Mesothelial cell of epicardium (in vitro differentiated cells): ENCODE results near the gene WHRN. TPM values are rescaled to one million over a fixed set of nuclear protein-coding genes. Genes with fewer than 3 reads are reported as not detected.

Source experiments
- DNase-seq, 2 experiments: peaks; one replicate each; pipeline ENCODE4 v3.0.0; 2021; ENCODE audit warnings: low spot score in 2 of 2; ENCODE audit not compliant: unreplicated experiment in 2 of 2
- H3K27ac Mint-ChIP-seq: 2 replicates; pipeline ENCODE4 v1.8.0; 2021; ENCODE audit warnings: mixed read lengths
- H3K27me3 Mint-ChIP-seq: 2 replicates; pipeline ENCODE4 v1.8.0; 2021; ENCODE audit warnings: low read depth, mixed read lengths
- H3K36me3 Mint-ChIP-seq: 2 replicates; pipeline ENCODE4 v1.8.0; 2021; ENCODE audit warnings: mixed read lengths
- H3K4me1 Mint-ChIP-seq: 2 replicates; pipeline ENCODE4 v1.8.0; 2021; ENCODE audit warnings: mixed read lengths
- H3K4me3 Mint-ChIP-seq: 2 replicates; pipeline ENCODE4 v1.8.0; 2021; ENCODE audit warnings: mild to moderate bottlenecking, moderate library complexity, mixed read lengths
- H3K9me3 Mint-ChIP-seq: 2 replicates; pipeline ENCODE4 v1.8.0; 2021; ENCODE audit warnings: mixed read lengths
- total RNA-seq: library from RNA; stranded (reverse); gene quantifications from 3 replicates; pipeline ENCODE4 v1.2.1, GENCODE V29; 2021
- TF ChIP-seq, protein P1 (sequence below): fragments of 200-600 bp; sonication (generic); IDR thresholded peaks from one replicate; pipeline ENCODE4 v1.5.0; 2021; ENCODE audit warnings: antibody characterized with exemption; ENCODE audit not compliant: unreplicated experiment

The WHRN gene
- total RNA-seq, 1 donor from 2014 or later, result 25.5 TPM

DNA sequence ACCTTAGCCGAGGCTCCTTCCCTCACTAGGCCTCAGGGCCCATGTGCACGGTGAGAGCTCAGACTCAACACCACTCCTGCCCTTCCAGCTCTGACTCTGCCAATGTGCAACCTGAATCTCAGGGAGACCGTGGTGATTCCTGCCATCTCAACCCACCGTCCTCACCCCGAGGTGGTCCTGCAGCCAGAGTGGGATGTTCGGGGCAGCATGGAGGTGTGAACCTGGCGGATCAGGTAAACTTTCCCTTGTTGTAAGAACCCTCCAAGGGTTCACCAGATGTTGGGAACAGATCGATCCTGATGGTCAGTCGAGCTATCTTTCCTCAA lies 117.0 kb downstream of the WHRN start:
- TF ChIP-seq, protein P1, sequence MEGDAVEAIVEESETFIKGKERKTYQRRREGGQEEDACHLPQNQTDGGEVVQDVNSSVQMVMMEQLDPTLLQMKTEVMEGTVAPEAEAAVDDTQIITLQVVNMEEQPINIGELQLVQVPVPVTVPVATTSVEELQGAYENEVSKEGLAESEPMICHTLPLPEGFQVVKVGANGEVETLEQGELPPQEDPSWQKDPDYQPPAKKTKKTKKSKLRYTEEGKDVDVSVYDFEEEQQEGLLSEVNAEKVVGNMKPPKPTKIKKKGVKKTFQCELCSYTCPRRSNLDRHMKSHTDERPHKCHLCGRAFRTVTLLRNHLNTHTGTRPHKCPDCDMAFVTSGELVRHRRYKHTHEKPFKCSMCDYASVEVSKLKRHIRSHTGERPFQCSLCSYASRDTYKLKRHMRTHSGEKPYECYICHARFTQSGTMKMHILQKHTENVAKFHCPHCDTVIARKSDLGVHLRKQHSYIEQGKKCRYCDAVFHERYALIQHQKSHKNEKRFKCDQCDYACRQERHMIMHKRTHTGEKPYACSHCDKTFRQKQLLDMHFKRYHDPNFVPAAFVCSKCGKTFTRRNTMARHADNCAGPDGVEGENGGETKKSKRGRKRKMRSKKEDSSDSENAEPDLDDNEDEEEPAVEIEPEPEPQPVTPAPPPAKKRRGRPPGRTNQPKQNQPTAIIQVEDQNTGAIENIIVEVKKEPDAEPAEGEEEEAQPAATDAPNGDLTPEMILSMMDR, result no peak
- H3K27ac Mint-ChIP-seq, result peak overlapping the region; percentile 95

DNA sequence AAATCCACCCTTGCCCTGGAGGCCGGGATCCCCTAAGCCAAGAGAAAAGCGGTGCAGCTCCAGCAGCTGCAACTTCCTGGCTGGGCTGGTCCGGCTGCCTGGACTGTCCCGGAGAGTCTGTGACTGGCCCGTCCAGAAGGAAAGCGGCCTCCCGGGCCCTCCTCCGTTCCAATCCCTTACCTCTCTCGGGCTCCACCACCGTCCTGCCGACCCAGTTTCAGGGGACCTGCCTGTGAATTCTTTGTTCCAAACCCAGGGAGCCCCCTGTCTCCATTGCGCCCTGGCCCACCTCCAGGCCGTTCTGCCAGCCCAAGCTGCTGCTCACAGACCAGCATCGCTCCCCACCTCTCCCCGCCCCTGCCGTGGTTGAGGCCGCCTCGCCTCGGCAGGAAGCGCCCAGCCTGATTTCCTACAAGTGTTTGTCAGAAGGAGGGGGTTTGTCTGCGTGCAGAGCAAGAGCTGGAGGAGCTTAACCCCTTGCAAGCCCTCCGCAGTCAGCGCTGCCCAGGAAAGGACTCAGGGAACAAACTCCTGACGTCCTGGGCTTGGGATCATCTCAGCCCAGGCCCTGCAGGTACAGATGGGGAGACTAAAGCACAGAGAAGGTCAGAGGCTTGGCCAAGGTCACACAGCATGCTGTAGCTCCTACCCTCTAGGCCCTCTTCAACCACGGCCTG lies 117.5 kb downstream of the WHRN start, which contains the start of gene AKNA:
AKNA (minus strand) TSS at position 303 of the 677 bp plus-strand sequence. CDS start 6,649 bp downstream, outside the sequence.
- peak within 1 kb of the TSS; percentile 87 for H3K4me3 Mint-ChIP-seq
- no peaks in the 10 kb centered on the region for H3K36me3 Mint-ChIP-seq
- TF ChIP-seq, protein P1, result no peak
- peaks cover 51% of the 10 kb centered on the region for H3K4me1 Mint-ChIP-seq
- no peaks in the 10 kb centered on the region for H3K9me3 Mint-ChIP-seq
- peak; percentile 63 to 76 for DNase-seq
- peak within 1 kb of the TSS; percentile 95 for H3K27ac Mint-ChIP-seq
- no peaks in the 10 kb centered on the region for H3K27me3 Mint-ChIP-seq

More for the DNA sequence above, 117.0 kb downstream of the WHRN start:
- Mint-ChIP-seq H3K4me3 (peak overlapping the region; percentile 87), H3K4me1 (peaks cover 51% of the 10 kb centered on the region), H3K27me3 (no peaks in the 10 kb centered on the region), H3K9me3 (no peaks in the 10 kb centered on the region), H3K36me3 (no peaks in the 10 kb centered on the region)
- no peak for DNase-seq

DNA sequence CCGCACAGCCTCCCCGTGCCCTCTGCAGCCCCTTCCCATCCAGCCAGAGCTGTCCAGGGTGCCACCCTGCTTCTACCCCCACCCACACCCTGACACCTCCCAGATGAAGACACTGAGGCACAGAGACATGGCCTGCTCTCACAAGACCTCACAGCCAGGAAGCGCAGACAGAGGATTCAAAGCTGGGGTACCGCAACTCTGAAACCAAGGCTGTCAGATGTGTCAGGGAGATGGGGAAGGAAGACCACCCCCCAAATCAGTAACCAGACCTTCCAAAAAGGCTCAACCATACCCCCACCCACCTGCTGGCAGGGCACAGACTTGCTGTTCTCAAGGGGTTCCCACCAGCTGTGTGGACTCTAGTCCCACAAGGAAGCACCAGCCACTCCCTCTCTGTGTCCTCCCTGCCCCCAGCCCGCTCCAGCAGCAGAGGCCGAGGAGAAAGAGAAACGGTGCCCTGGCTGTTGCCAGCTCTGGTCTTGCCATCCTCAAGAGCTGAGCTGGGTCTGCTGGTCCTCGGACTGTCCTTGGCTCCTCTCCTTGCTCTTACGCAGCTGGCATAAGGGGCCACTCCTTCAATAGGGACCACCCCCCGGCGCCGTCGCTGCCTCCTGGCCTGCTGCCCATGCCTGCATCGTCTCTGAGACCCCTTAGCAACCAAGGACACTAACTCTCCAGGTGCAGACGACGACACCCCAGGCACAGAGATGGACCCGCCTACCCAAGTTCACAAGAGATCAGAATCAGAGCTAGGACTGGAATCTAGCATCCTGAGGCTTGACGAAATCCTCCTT lies 118.2 kb downstream of the WHRN start:
- peak overlapping the region; percentile 87 for H3K4me3 Mint-ChIP-seq
- H3K27me3 Mint-ChIP-seq, result no peaks in the 10 kb centered on the region
- peaks cover 47% of the 10 kb centered on the region for H3K4me1 Mint-ChIP-seq
- no peaks in the 10 kb centered on the region for H3K9me3 Mint-ChIP-seq
- peak overlapping the region; percentile 95 for H3K27ac Mint-ChIP-seq
- no peak for DNase-seq
- H3K36me3 Mint-ChIP-seq, result no peaks in the 10 kb centered on the region
- TF ChIP-seq, protein P1, result no peak

DNA sequence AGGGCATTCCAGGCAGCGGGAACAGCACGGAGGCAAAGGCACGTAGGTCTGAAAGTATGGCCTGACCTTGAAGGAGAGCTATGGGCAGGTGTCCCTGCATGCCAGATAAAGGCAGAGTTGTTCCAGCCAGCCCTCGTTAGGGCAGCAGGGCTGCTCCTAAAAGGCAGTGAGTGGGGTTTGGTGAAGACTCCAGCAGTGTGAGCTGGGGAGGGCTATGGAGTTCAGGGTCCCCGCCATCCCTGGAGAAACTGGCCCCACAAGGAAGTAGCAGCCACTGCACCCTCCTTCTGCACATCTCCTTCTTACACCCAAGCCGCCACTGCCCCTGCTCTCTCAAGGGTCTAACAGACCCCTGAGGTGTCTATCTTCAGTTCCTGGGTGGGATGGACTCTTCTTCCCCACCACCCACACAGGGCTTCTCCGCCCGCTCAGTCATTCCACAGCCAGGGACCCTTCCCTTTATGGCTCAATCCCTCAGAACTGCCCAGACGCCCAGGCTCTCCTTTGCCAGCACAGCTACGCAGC lies 118.8 kb downstream of the WHRN start:
- Mint-ChIP-seq H3K4me3 (peak overlapping the region; percentile 87), H3K4me1 (peaks cover 47% of the 10 kb centered on the region), H3K27ac (peak overlapping the region; percentile 95), H3K9me3 (no peaks in the 10 kb centered on the region), H3K36me3 (no peaks in the 10 kb centered on the region), H3K27me3 (no peaks in the 10 kb centered on the region)
- TF ChIP-seq, protein P1, result no peak
- DNase-seq, result no peak

DNA sequence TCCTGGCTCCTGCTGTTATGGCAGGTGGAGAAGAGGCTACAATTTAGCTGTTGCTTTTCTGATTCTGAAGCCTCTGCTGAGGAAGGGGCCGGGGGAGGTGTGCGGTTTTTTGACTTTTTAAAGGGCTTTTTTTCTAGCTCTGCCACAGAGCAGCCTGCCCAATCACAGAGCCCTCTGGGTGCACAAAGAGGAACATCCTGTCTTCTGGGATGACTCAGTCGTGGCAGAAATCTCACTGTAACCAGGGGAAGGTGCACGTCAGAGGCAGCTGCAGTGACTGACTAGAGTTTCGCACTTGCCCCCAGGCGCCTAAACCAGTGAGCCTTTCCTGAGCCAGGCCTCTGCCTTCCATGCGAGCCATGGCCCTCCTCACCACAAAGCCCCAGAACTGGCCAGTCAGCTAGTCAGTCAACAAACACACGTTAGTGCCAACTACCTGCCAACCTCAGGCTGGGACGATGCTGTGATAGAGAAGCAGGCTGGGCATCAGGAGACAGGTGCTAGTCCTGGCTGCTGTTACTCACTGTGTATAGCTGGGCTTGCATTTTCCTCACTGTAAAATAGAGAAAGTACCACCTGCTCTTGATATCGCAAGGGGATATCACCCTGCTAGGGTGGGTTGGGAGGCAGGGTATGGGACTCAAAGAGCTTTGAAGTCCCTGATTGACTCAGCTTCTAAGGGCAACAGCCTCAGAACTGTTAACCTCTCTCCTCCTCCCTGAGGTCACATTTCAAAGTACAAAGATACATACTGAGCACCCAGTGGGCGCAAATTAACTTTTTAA lies 119.7 kb downstream of the WHRN start:
- Mint-ChIP-seq H3K27me3 (no peaks in the 10 kb centered on the region), H3K27ac (no peak overlapping the region), H3K4me1 (peaks cover 45% of the 10 kb centered on the region), H3K36me3 (no peaks in the 10 kb centered on the region), H3K9me3 (no peaks in the 10 kb centered on the region), H3K4me3 (peak overlapping the region; percentile 87)
- TF ChIP-seq, protein P1, result no peak
- no peak for DNase-seq
